Liver (tissue), 9 donors: ENCODE measurements around the gene VPS39. TPM values are rescaled to one million over a fixed set of nuclear protein-coding genes. Genes with fewer than 3 reads are reported as not detected.

ENCODE experiments used
- DNase-seq: peaks from one replicate; pipeline ENCODE4 v3.0.0-alpha.2; 2017; ENCODE audit warnings: low spot score
- H3K27ac ChIP-seq, 2 donors: one replicate each; pipeline ENCODE4 v1.7.0; 2013; ENCODE audit warnings: inconsistent platforms in 2 of 2, low read length in 2 of 2, control low read depth in 1 of 2, low read depth in 1 of 2, mild to moderate bottlenecking in 1 of 2
- H3K27me3 ChIP-seq, 4 donors: one replicate each; pipeline versions ENCODE4 v1.6.1 to v1.7.0; 2013; ENCODE audit warnings: low read length in 3 of 4, inconsistent platforms in 1 of 4, mild to moderate bottlenecking in 1 of 4, moderate library complexity in 1 of 4; ENCODE audit not compliant: control insufficient read depth in 4 of 4, insufficient read depth in 4 of 4
- H3K36me3 ChIP-seq, 4 donors: one replicate each; pipeline versions ENCODE4 v1.6.1 to v1.7.0; 2013; ENCODE audit warnings: low read length in 3 of 4, mild to moderate bottlenecking in 3 of 4, low read depth in 1 of 4, moderate library complexity in 1 of 4; ENCODE audit not compliant: control insufficient read depth in 4 of 4, insufficient read depth in 3 of 4
- H3K4me1 ChIP-seq, 4 donors: one replicate each; pipeline versions ENCODE4 v1.6.1 to v1.7.0; 2013; ENCODE audit warnings: low read length in 3 of 4, mild to moderate bottlenecking in 3 of 4, moderate library complexity in 1 of 4; ENCODE audit not compliant: control insufficient read depth in 4 of 4, insufficient read depth in 4 of 4
- H3K4me3 ChIP-seq, 3 donors: one replicate each; pipeline versions ENCODE4 v1.6.1 to v1.7.0; 2013; ENCODE audit warnings: low read length in 3 of 3, control low read depth in 1 of 3, low read depth in 1 of 3, mild to moderate bottlenecking in 1 of 3
- H3K9ac ChIP-seq, 2 donors: one replicate each; pipeline ENCODE4 v1.7.0; 2013; ENCODE audit warnings: low read length in 2 of 2, mild to moderate bottlenecking in 2 of 2, moderate library complexity in 2 of 2, control low read depth in 1 of 2, low read depth in 1 of 2
- H3K9me3 ChIP-seq, 4 donors: one replicate each; pipeline versions ENCODE4 v1.6.1 to v1.7.0; 2013; ENCODE audit warnings: low read length in 3 of 4; ENCODE audit not compliant: control insufficient read depth in 4 of 4
- ATF3 ChIP-seq: IDR thresholded peaks from 2 replicates; pipeline ENCODE4 v1.6.1; 2016; ENCODE audit warnings: antibody characterized with exemption
- CTCF ChIP-seq: fragments of 150-350 bp; IDR thresholded peaks from 2 replicates; pipeline ENCODE4 v1.5.1; 2017; ENCODE audit warnings: improper control_type of control experiment, low read depth, low read length; ENCODE audit not compliant: missing input control
- EGR1 ChIP-seq, 2 donors: IDR thresholded peaks; 2 replicates each; pipeline ENCODE4 v1.6.1; 2016 to 2018; ENCODE audit warnings: antibody characterized with exemption in 2 of 2, low read depth in 2 of 2
- FOXA1 ChIP-seq: IDR thresholded peaks from 2 replicates; pipeline ENCODE4 v1.6.1; 2016; ENCODE audit warnings: antibody characterized with exemption
- GABPA ChIP-seq, 2 donors: IDR thresholded peaks in 1 of 2; conservative IDR thresholded peaks in 1 of 2; 2 replicates each; pipeline ENCODE4 v1.6.1; 2016; ENCODE audit warnings: antibody characterized with exemption in 2 of 2, mild to moderate bottlenecking in 1 of 2, moderate library complexity in 1 of 2
- HNF4A ChIP-seq, 2 donors: conservative IDR thresholded peaks; 2 replicates each; pipeline ENCODE4 v1.6.1; 2016; ENCODE audit warnings: antibody characterized with exemption in 2 of 2, mild to moderate bottlenecking in 2 of 2
- JUND ChIP-seq, 2 donors: IDR thresholded peaks; 2 replicates each; pipeline ENCODE4 v1.6.1; 2016; ENCODE audit warnings: antibody characterized with exemption in 2 of 2
- MAX ChIP-seq: IDR thresholded peaks from 2 replicates; pipeline ENCODE4 v1.6.1; 2016; ENCODE audit warnings: antibody characterized with exemption
- NR2F2 ChIP-seq: IDR thresholded peaks from 2 replicates; pipeline ENCODE4 v1.6.1; 2016; ENCODE audit warnings: antibody characterized with exemption
- RAD21 ChIP-seq, 2 donors: IDR thresholded peaks; 2 replicates each; pipeline ENCODE4 v1.6.1; 2016; ENCODE audit warnings: antibody characterized with exemption in 2 of 2, mild to moderate bottlenecking in 2 of 2
- RXRA ChIP-seq, 2 donors: IDR thresholded peaks; 2 replicates each; pipeline ENCODE4 v1.6.1; 2017 to 2018; ENCODE audit warnings: antibody characterized with exemption in 2 of 2, mild to moderate bottlenecking in 1 of 2
- SP1 ChIP-seq: IDR thresholded peaks from 2 replicates; pipeline ENCODE4 v1.6.1; 2018; ENCODE audit warnings: antibody characterized with exemption, mild to moderate bottlenecking
- TAF1 ChIP-seq: conservative IDR thresholded peaks from 2 replicates; pipeline ENCODE4 v1.6.1; 2016; ENCODE audit warnings: antibody characterized with exemption, mild to moderate bottlenecking
- YY1 ChIP-seq: IDR thresholded peaks from 2 replicates; pipeline ENCODE4 v1.6.1; 2016; ENCODE audit warnings: antibody characterized with exemption, mild to moderate bottlenecking
- ZBTB33 ChIP-seq: IDR thresholded peaks from 2 replicates; pipeline ENCODE4 v1.6.1; 2016; ENCODE audit warnings: antibody characterized with exemption
- WGBS: extraction: QIAGEN DNeasy Blood & Tissue Kit; methylation state at CpG from one replicate; pipeline ENCODE4 v1.1.7; 2013; 5-methylcytosine and 5-hydroxymethylcytosine counted together
- polyA plus RNA-seq, 2 donors: library from polyadenylated mRNA; stranded (reverse) in 1 of 2; unstranded in 1 of 2; fragments of 200-250 nt in 1 of 2; fragments of >200 nt in 1 of 2; fragmentation: Nextera tagmentation in 1 of 2; extraction: Ambion mirVana in 1 of 2; gene quantifications; one replicate each; pipeline versions ENCODE4 v1.2.1 to v1.2.3, GENCODE V29; 2013 to 2015
- total RNA-seq, 2 donors: library from RNA; depleted of rRNA; stranded (reverse); fragments of >200 nt; gene quantifications; one replicate each; pipeline ENCODE4 v1.2.3, GENCODE V29; 2014
- donor health status: healthy.
- donor health status: healthy.
- donor health status: healthy.
- donor health status: healthy.
- donor health status: healthy.

Gene VPS39
- total and polyA plus RNA-seq, 4 donors, result 11.1 to 41.2 (median 16.8) TPM

- no peaks in the 10 kb centered on the region for H3K9me3 ChIP-seq
- no peak overlapping the region for H3K9ac ChIP-seq
- H3K27me3 ChIP-seq, result no peaks in the 10 kb centered on the region
- peaks cover 0 to 18% (median 8%) of the 10 kb centered on the region in 4 donors for H3K4me1 ChIP-seq
- 89% methylated on average over 8 of the region's 8 CpGs for WGBS
- no peak for TF ChIP-seq MAX
- no peak for TF ChIP-seq HNF4A (conservative IDR thresholded peaks at IDR 0.05)
- H3K36me3 ChIP-seq, result peaks cover 6 to 28% (median 20%) of the 10 kb centered on the region in 4 donors
- no peak for DNase-seq
- H3K27ac ChIP-seq, result no peak overlapping the region
- H3K4me3 ChIP-seq, result no peak overlapping the region
Observed at GRCh38 chr15:42191610-42192346, 16.3 kb downstream of the VPS39 start.

GRCh38 chr15:42190370-42190769 is 17.7 kb downstream of the VPS39 start:
- TF ChIP-seq JUND (IDR thresholded peaks at IDR 0.05) (no peak), RAD21 (IDR thresholded peaks at IDR 0.05) (no peak), SP1 (no peak), FOXA1 (no peak)
- Histone ChIP-seq H3K4me1 (peaks cover 0 to 18% (median 8%) of the 10 kb centered on the region in 4 donors), H3K9ac (no peak overlapping the region), H3K27me3 (no peaks in the 10 kb centered on the region), H3K36me3 (peaks cover 6 to 34% (median 27%) of the 10 kb centered on the region in 4 donors), H3K27ac (no peak overlapping the region), H3K9me3 (no peaks in the 10 kb centered on the region), H3K4me3 (no peak overlapping the region)
- DNase-seq, result no peak
- 96% methylated on average over 2 of the region's 2 CpGs for WGBS

- no peak for DNase-seq
- H3K4me3 ChIP-seq, result no peak overlapping the region
- WGBS, result 95% methylated on average over 1 of the region's 1 CpG
- no peak overlapping the region for H3K9ac ChIP-seq
- no peak overlapping the region for H3K27ac ChIP-seq
- H3K9me3 ChIP-seq, result no peaks in the 10 kb centered on the region
- TF ChIP-seq TAF1 (no peak), YY1 (no peak), EGR1 (IDR thresholded peaks at IDR 0.05; ENCODE audit: low read depth in 2 of 2) (no peak), SP1 (no peak), RXRA (IDR thresholded peaks at IDR 0.05) (no peak), GABPA (IDR thresholded peaks at IDR 0.05 in 1 of 2, conservative IDR thresholded peaks at IDR 0.05 in 1 of 2) (no peak), ATF3 (no peak), FOXA1 (no peak), ZBTB33 (no peak), RAD21 (IDR thresholded peaks at IDR 0.05) (no peak), CTCF (no peak), NR2F2 (no peak)
- H3K27me3 ChIP-seq, result no peaks in the 10 kb centered on the region
- H3K4me1 ChIP-seq, result peaks cover 0 to 18% (median 8%) of the 10 kb centered on the region in 4 donors
- peaks cover 11 to 52% (median 45%) of the 10 kb centered on the region in 4 donors for H3K36me3 ChIP-seq
Observed at GRCh38 chr15:42185801-42186200, 22.3 kb downstream of the VPS39 start.
